ENCODE data around the gene VN1R4. TPM values are rescaled to one million over a fixed set of nuclear protein-coding genes. Genes with fewer than 3 reads are reported as not detected.
"Not testable (repeated sequence)": the region's sequence is repeated elsewhere in the genome, so short reads cannot be mapped to it uniquely, and the experiment has no call there.

VN1R4 gene
- not detected for total RNA-seq
- polyA plus RNA-seq: not detected
- long read RNA-seq, donor 1: 0 reads
- long read RNA-seq, donor 2: 0 reads
- long read RNA-seq, donor 3: 0 reads

GRCh38 chr19:53267623-53268022, at the start of gene VN1R4:
TSS of gene VN1R4 (minus strand) at chr19:53267723. CDS start at chr19:53267665, 58 bp downstream.
- intact Hi-C loops (cut with DNase I); H3K4me3 ChIP-seq; H3K27ac ChIP-seq; DNase-seq; H3K36me3 ChIP-seq; H3K27me3 ChIP-seq; H3K9me3 ChIP-seq; H3K4me1 ChIP-seq (ENCODE audit: insufficient read depth): not testable (repeated sequence)
- 82 to 85% (median 85%) methylated on average over 4 of the region's 5 CpGs for WGBS, 3 donors

- Histone ChIP-seq H3K4me1 (ENCODE audit: insufficient read depth) (peaks cover 4% of the 10 kb centered on the region), H3K36me3 (no peaks in the 10 kb centered on the region), H3K27me3 (no peaks in the 10 kb centered on the region), H3K4me3 (no peak overlapping the region), H3K27ac (no peak overlapping the region), H3K9me3 (no peaks in the 10 kb centered on the region)
- TF ChIP-seq POLR2A (IDR thresholded peaks at IDR 0.05): no peak
- no peak for TF ChIP-seq CTCF (IDR thresholded peaks at IDR 0.05)
- TF ChIP-seq EP300 (IDR thresholded peaks at IDR 0.05): no peak
- intact Hi-C loops (cut with DNase I): no loop called here
- 62 to 70% (median 64%) methylated on average over 12 of the region's 12 CpGs for WGBS, 3 donors
- DNase-seq: no peak
Observed at GRCh38 chr19:53311897-53312296, 44.4 kb upstream of the VN1R4 start.

- H3K27ac ChIP-seq: no peak overlapping the region
- no peaks in the 10 kb centered on the region for H3K27me3 ChIP-seq
- TF ChIP-seq CTCF (IDR thresholded peaks at IDR 0.05): no peak
- DNase-seq: no peak
- H3K9me3 ChIP-seq: no peaks in the 10 kb centered on the region
- peaks cover 4% of the 10 kb centered on the region for H3K4me1 ChIP-seq (ENCODE audit: insufficient read depth)
- WGBS, 3 donors: 27 to 52% (median 42%) methylated on average over 11 of the region's 11 CpGs
- no peak overlapping the region for H3K4me3 ChIP-seq
- no peaks in the 10 kb centered on the region for H3K36me3 ChIP-seq
- intact Hi-C loops (cut with DNase I): no loop called here
Observed at GRCh38 chr19:53311044-53311443, 43.5 kb upstream of the VN1R4 start.

GRCh38 chr19:53308339-53308811, 40.9 kb upstream of the VN1R4 start:
- DNase-seq: peak in 3 of 5 donors; percentile 20 to 61 (median 47)
- 1 to 5% (median 4%) methylated on average over 32 of the region's 32 CpGs for WGBS, 3 donors
- H3K4me1 ChIP-seq (ENCODE audit: insufficient read depth): peaks cover 4% of the 10 kb centered on the region
- TF ChIP-seq POLR2A (IDR thresholded peaks at IDR 0.05): no peak
- peak in 1 of 3 donors; percentile 12 for TF ChIP-seq CTCF (IDR thresholded peaks at IDR 0.05)
- no peaks in the 10 kb centered on the region for H3K27me3 ChIP-seq
- no peak overlapping the region for H3K27ac ChIP-seq
- H3K36me3 ChIP-seq: no peaks in the 10 kb centered on the region
- H3K4me3 ChIP-seq: no peak overlapping the region
- H3K9me3 ChIP-seq: no peaks in the 10 kb centered on the region
- intact Hi-C loops (cut with DNase I): no loop called here

- H3K27me3 ChIP-seq; H3K36me3 ChIP-seq; H3K4me3 ChIP-seq; H3K27ac ChIP-seq; H3K9me3 ChIP-seq; intact Hi-C loops (cut with DNase I); DNase-seq; H3K4me1 ChIP-seq (ENCODE audit: insufficient read depth): not testable (repeated sequence)
- WGBS, 3 donors: 29 to 57% methylated on average over 1 to 3 of the region's 8 CpGs; no CpG with 5 or more reads in 1 of the 3 donors
Observed at GRCh38 chr19:53301341-53301740, 33.8 kb upstream of the VN1R4 start.
